NCI-H2171 treated with DMSO at 0.1 percent for 48 hours (cell line): ENCODE data around the gene ZNF3.

Experiments used
- DNase-seq: peaks from one replicate; lab custom pipeline; 2025; lab: John Stamatoyannopoulos, UW

Gene ZNF3

DNA sequence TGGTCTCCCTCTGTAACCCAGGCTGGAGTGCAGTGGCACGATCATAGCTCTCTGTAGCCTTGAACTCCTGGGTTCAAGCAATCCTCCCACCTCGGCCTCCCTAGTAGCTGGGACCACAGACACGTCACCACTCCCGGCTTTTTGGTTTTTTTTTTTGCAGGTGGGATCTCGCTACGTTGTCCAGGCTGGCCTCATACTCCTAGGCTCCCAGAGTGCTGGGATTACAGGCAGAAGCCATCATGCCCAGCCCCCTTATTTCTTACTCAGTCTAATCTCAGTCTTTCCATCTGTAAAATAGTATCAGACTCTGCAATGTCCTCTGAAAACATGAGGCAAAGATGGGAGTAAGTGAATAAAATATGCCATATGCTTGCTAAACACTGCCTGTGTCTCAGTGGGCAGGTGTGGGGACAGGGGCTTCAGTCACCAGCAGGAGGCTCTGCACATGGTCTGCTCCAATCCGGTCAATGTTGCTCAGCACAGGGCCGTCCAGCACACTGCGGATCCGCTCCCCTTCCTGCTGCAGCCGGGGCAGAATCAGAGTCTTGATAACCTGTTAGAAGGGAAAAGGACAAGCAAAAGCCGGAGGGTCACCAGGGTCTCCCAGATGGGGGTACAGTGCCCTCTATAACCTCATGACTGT, 28.1 kb upstream of the ZNF3 start:
- DNase-seq, result no peak

DNA sequence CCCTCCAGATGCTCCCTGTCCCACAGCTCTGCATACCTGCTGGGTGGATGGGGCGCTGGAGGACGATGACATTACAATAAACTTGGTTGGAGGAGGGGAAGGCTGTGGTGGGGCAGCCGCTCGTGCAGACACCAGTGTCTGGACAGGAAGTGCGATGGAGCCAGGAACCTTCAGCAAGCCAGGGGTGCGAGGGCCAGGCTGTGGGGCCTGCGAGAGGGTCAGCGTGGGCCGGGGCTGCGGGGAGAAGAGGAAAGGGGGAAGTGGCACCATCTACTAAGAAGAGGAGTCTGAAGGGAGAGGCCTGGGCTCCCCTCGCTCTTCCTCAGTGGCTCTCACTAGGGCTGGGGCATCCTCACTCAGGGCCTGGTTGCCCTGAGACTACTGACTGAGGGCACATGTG, 26.4 kb upstream of the ZNF3 start:
- no peak for DNase-seq

DNA sequence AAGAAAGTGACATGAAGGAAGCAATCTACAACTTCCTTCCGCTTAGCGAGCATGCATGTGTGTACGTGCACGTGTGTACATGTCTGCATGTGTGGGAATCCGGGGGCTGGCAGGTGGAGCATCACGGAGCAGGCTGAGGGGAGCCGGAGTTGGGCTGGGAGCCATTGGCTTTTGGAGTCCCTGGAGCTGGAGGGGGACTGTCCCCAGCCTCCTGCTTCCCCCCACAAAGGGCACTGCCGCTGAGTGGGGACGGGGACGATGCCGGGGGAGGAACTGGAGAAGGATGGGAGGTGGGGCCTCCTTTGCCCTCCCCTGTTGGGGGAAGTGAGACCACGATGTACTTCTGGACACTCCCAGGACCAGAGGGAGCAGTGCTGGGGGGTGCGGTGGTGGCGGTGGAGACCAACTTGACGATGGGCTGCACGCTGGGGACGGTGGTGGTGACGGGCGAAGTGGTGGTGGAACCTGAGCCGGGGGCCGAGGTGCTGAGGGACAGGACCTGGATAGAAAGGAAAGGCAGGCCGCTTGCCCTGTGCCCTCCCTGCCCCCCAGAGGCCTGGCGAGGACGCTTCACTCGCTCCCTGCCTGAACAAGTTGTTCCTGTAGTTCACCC, 25.7 kb upstream of the ZNF3 start:
- DNase-seq, result no peak

GRCh38 chr7:100106633-100107032, 25.1 kb upstream of the ZNF3 start:
- DNase-seq, result no peak

GRCh38 chr7:100105534-100105933, 24.0 kb upstream of the ZNF3 start:
- DNase-seq, result no peak

DNA sequence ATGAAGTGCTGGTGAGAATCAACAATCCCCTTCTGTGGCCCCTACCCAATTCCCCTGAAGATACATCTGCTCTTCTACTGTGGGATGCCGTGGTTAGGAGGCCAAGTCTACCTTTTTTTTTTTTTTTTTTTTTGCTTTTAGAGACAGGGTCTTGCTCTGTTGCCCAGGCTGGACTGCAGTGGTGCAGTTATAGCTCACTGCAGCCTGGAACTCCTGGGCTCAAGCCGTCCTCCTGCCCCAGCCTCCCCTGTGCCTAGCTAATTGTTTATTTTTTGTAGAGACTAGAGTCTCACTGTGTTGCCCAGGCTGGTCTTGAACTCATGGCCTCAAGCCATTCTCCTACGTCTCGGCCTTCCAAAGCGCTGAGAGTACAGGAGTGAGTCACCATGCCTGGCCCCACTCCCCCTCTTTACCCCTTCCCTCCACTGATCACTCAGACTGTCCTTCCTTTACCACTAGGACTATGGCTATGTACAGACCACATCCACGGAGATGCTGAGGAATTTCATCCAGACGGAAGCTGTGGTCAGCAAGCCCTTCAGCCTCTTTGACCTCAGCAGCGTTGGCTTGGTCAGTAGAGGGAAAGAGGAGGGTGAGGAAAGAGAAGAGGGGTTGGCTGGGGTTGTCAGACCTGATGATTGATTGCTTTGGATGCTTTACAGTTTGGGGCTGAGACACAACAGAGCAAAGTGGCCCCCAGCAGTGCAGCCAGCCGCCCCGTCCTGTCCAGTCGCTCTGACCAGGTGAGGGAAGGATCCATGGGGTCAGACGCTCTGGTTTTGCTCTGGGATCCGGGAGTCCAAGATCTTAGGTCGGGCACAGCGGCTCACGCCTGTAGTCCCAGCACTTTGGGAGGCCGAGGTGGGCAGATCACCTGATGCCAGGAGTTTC, 21.7 kb upstream of the ZNF3 start:
- no peak for DNase-seq

- DNase-seq, result peak; percentile 99
Observed at GRCh38 chr7:100101016-100101862, 19.7 kb upstream of the ZNF3 start, which contains the start of the genes AP4M1 and MCM7. TSS of gene AP4M1 (plus strand) at chr7:100101643. CDS start at chr7:100101715, 72 bp downstream. TSS of gene MCM7 (minus strand) at chr7:100101397. CDS start at chr7:100101294, 103 bp downstream.

DNA sequence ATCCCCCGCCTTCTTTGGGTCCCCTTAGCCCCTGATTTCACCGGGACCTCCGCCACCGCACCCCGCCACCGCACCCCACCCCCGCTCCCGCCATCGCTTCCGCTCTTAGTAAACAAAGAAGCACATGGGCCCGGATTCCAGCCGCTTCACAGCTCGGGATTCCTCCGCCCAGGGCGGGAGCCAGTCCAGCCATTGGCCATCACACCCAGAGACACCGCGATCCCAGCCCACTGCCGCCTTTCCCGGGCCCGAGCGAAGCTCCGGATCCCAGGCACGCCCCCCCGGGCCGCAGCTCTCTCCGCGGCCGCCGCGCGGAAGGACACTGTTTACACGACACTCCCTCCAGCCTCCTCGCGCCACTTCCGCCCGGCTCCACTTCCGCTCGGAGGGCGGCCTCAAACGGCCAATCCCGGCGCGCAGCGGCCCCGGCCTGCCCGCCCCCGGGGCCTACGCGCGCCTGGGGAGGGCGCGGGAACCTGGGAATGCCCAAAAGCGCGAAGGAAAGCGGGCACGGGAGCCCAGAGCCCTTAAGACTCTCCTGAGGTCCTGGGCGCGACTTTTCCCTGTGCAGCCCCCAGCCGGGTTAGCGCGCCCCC, 19.0 kb upstream of the ZNF3 start:
- peak; percentile 89 for DNase-seq

- DNase-seq, result no peak
Observed at GRCh38 chr7:100099452-100099851, 17.9 kb upstream of the ZNF3 start.

DNA sequence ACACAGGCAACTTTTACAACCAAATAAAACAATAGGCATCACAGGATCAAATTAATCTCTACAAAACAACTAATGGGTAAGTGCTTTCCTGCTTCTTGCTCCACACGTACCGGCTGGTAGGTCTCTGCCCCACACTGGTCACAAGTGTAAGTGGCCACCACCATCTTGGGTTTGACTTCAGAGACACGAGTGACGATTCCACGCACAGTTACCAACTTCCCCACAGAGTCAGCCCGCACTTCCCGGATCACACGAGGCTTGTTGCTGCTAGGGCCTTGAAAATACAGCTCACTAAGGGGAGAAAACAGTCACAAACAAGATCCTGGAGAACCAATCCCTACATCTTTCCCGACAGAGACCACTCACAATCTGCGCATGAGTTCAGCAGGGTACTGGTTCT, 17.4 kb upstream of the ZNF3 start:
- no peak for DNase-seq

DNA sequence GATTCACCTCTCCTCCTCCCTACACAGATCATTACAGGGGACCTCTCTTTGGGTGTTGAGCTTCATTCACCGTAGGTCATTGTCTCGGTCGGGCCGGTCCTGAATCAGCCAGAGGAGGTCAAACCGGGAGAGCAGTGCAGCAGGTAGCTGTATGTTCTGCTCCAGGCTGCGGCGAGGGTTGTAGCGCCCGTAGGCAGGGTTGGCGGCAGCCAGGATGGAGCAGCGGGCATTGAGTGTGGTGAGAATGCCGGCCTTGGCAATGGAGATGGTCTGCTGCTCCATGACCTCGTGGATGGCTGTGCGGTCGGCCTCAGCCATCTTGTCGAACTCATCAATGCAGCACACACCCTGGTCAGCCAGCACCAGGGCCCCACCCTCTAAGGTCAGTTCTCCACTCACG, 14.2 kb upstream of the ZNF3 start:
- DNase-seq, result no peak

GRCh38 chr7:100095289-100095688, 13.8 kb upstream of the ZNF3 start:
- no peak for DNase-seq

GRCh38 chr7:100093925-100094486, 12.5 kb upstream of the ZNF3 start:
- DNase-seq, result no peak

- DNase-seq, result no peak
Observed at GRCh38 chr7:100093498-100093897, 12.0 kb upstream of the ZNF3 start.

- no peak for DNase-seq
Observed at GRCh38 chr7:100093054-100093453, 11.5 kb upstream of the ZNF3 start.

DNA sequence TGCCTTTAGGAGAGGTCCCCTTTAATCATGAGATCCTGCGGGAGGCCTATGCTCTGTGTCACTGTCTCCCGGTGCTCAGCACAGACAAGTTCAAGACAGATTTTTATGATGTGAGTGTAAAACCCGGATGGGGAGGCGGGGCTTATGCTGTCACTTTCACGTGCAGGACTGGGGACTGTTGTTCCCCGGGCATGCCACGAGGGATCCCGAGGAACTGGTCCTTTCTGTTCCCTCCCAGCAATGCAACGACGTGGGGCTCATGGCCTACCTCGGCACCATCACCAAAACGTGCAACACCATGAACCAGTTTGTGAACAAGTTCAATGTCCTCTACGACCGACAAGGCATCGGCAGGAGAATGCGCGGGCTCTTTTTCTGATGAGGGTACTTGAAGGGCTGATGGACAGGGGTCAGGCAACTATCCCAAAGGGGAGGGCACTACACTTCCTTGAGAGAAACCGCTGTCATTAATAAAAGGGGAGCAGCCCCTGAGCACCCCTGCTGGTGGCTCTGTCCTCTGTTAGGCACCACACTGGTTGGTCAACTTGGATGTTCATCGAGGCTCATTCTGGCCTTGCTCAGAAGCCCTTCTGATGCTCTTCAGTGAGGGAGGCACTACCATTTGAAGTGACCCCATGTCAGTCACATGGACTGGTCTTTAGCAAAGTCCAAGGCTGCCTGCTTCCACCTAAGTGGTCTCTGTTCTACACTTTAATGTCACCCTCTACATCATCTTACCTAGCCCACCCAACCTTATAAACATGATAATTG, 10.1 kb upstream of the ZNF3 start:
- no peak for DNase-seq

- no peak for DNase-seq
Observed at GRCh38 chr7:100090527-100091410, 9.2 kb upstream of the ZNF3 start.

DNA sequence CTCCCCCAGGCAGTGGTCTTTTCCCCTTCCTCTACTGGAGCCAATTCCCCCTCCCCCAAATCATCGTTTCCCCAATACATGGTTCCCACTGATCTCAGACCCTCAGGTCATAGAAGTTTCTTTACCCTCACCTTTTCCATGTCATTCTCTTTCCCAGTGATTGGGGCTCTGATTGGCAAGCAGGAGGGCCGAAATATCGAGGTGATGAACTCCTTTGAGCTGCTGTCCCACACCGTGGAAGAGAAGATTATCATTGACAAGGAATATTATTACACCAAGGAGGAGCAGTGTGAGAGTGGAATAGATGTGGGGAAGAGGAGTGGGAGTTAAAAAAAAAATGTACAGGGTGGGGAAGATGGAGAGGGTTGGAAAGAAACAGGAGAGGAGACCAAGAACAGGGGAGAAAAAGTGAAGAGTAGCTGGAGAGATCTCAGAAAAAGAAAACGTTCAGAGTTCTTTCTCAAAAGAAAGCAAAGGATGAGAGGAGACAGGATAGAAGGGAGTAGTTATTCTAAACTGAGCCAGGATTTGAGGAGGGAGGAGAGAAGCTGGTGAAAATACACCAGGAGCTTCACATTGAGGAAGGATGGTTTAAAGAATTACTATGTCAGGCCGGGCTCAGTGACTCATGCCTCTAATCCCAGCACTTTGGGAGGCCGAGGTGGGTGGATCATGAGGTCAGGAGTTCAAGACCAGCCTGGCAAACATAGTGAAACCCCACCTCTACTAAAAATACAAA, 8.1 kb upstream of the ZNF3 start:
- DNase-seq, result no peak
